ENCODE results near the gene TMEM62.

Gene TMEM62

GRCh38 chr15:43093026-43093425, 40.4 kb upstream of the TMEM62 start:
- H2BK5ac ChIP-seq (ENCODE audit: low read depth, low read length, poor library complexity, severe bottlenecking) = no peak overlapping the region
- no peak overlapping the region for H2AK5ac ChIP-seq (ENCODE audit: low read length, severe bottlenecking)
- H3K23ac ChIP-seq (ENCODE audit: low read length in 2 of 2) = no peak overlapping the region
- DNase-seq = peak; percentile 90
- H2BK120ac ChIP-seq (ENCODE audit: low read depth, low read length) = no peak overlapping the region
- no peak overlapping the region for H2AFZ ChIP-seq (ENCODE audit: low read depth, low read length)
- peaks cover 0 to 19% of the 10 kb centered on the region in 2 experiments for H3K36me3 ChIP-seq (ENCODE audit: control insufficient read depth in 1 of 2, insufficient read depth in 2 of 2, low read depth in 1 of 2, low read length in 2 of 2)
- no peak overlapping the region for H3K14ac ChIP-seq (ENCODE audit: low read length in 2 of 2)
- peak overlapping the region; percentile 59 for H3K9ac ChIP-seq (ENCODE audit: low read length)
- no peak overlapping the region for H4K91ac ChIP-seq (ENCODE audit: low read length)
- H3K79me1 ChIP-seq (replicated peaks; ENCODE audit: low read length, poor library complexity, severe bottlenecking) = peaks cover 5% of the 10 kb centered on the region
- peaks cover 7% of the 10 kb centered on the region for H3K4me1 ChIP-seq (ENCODE audit: control insufficient read depth, insufficient read depth, low read depth, low read length)
- no peak overlapping the region for H3K4me2 ChIP-seq (ENCODE audit: low read length, poor library complexity, severe bottlenecking)
- no peak overlapping the region for H3K27ac ChIP-seq (ENCODE audit: low read length, poor library complexity, severe bottlenecking)
- WGBS = no CpG with 5 or more reads among the region's 1 CpG
- no peaks in the 10 kb centered on the region for H3K27me3 ChIP-seq (ENCODE audit: control insufficient read depth in 1 of 2, insufficient read depth in 1 of 2, low read length in 2 of 2)
- H4K8ac ChIP-seq (ENCODE audit: low read length) = no peak overlapping the region
- H3K4ac ChIP-seq (ENCODE audit: low read depth in 1 of 2, low read length in 2 of 2) = no peak overlapping the region
- no peaks in the 10 kb centered on the region for H3K9me3 ChIP-seq (ENCODE audit: control insufficient read depth, low read length)
- H3K4me3 ChIP-seq (ENCODE audit: insufficient read depth in 1 of 2, low read depth in 1 of 2, low read length in 2 of 2) = no peak overlapping the region
- H3K18ac ChIP-seq (ENCODE audit: low read depth in 1 of 2, low read length in 2 of 2) = no peak overlapping the region
- no peak overlapping the region for H2BK12ac ChIP-seq (ENCODE audit: low read length in 2 of 2)
- H2BK15ac ChIP-seq (ENCODE audit: low read depth, poor library complexity, severe bottlenecking) = no peak overlapping the region

- H3K27me3 ChIP-seq (ENCODE audit: control insufficient read depth in 1 of 2, insufficient read depth in 1 of 2, low read length in 2 of 2) = no peaks in the 10 kb centered on the region
These were observed 38.9 kb upstream of the TMEM62 start for GRCh38 chr15:43094416-43095030.

GRCh38 chr15:43095243-43095642, 38.1 kb upstream of the TMEM62 start:
- H3K4me1 ChIP-seq (ENCODE audit: control insufficient read depth, insufficient read depth, low read depth, low read length) = peaks cover 7% of the 10 kb centered on the region
- H2AK5ac ChIP-seq (ENCODE audit: low read length, severe bottlenecking) = no peak overlapping the region
- no peak overlapping the region for H4K8ac ChIP-seq (ENCODE audit: low read length)
- no peak overlapping the region for H2BK5ac ChIP-seq (ENCODE audit: low read depth, low read length, poor library complexity, severe bottlenecking)
- H3K4me2 ChIP-seq (ENCODE audit: low read length, poor library complexity, severe bottlenecking) = no peak overlapping the region
- no peak overlapping the region for H3K18ac ChIP-seq (ENCODE audit: low read depth in 1 of 2, low read length in 2 of 2)
- H3K9me3 ChIP-seq (ENCODE audit: control insufficient read depth, low read length) = no peaks in the 10 kb centered on the region
- peaks cover 6% of the 10 kb centered on the region for H3K79me1 ChIP-seq (replicated peaks; ENCODE audit: low read length, poor library complexity, severe bottlenecking)
- H2BK12ac ChIP-seq (ENCODE audit: low read length in 2 of 2) = no peak overlapping the region
- H3K9ac ChIP-seq (ENCODE audit: low read length) = no peak overlapping the region
- no peak overlapping the region for H2AFZ ChIP-seq (ENCODE audit: low read depth, low read length)
- H3K27me3 ChIP-seq (ENCODE audit: control insufficient read depth in 1 of 2, insufficient read depth in 1 of 2, low read length in 2 of 2) = no peaks in the 10 kb centered on the region
- H2BK120ac ChIP-seq (ENCODE audit: low read depth, low read length) = no peak overlapping the region
- H3K27ac ChIP-seq (ENCODE audit: low read length, poor library complexity, severe bottlenecking) = no peak overlapping the region
- DNase-seq = peak; percentile 63
- no peak overlapping the region for H3K4me3 ChIP-seq (ENCODE audit: insufficient read depth in 1 of 2, low read depth in 1 of 2, low read length in 2 of 2)
- H4K91ac ChIP-seq (ENCODE audit: low read length) = no peak overlapping the region
- H3K23ac ChIP-seq (ENCODE audit: low read length in 2 of 2) = no peak overlapping the region
- H3K36me3 ChIP-seq (ENCODE audit: control insufficient read depth in 1 of 2, insufficient read depth in 2 of 2, low read depth in 1 of 2, low read length in 2 of 2) = peaks cover 0 to 28% of the 10 kb centered on the region in 2 experiments
- no peak overlapping the region for H3K4ac ChIP-seq (ENCODE audit: low read depth in 1 of 2, low read length in 2 of 2)
- H3K14ac ChIP-seq (ENCODE audit: low read length in 2 of 2) = no peak overlapping the region
- no peak overlapping the region for H2BK15ac ChIP-seq (ENCODE audit: low read depth, poor library complexity, severe bottlenecking)
- no CpG with 5 or more reads among the region's 1 CpG for WGBS

More at GRCh38 chr15:43094416-43095030, 38.9 kb upstream of the TMEM62 start:
- H3K14ac ChIP-seq (ENCODE audit: low read length in 2 of 2) = no peak overlapping the region
- no peak overlapping the region for H3K23ac ChIP-seq (ENCODE audit: low read length in 2 of 2)
- H3K27ac ChIP-seq (ENCODE audit: low read length, poor library complexity, severe bottlenecking) = no peak overlapping the region
- no peak overlapping the region for H3K9ac ChIP-seq (ENCODE audit: low read length)
- H3K9me3 ChIP-seq (ENCODE audit: control insufficient read depth, low read length) = no peaks in the 10 kb centered on the region
- H2AK5ac ChIP-seq (ENCODE audit: low read length, severe bottlenecking) = no peak overlapping the region
- 50% methylated on average over 1 of the region's 1 CpG for WGBS
- peaks cover 4% of the 10 kb centered on the region for H3K79me1 ChIP-seq (replicated peaks; ENCODE audit: low read length, poor library complexity, severe bottlenecking)
- H4K8ac ChIP-seq (ENCODE audit: low read length) = no peak overlapping the region
- peaks cover 7% of the 10 kb centered on the region for H3K4me1 ChIP-seq (ENCODE audit: control insufficient read depth, insufficient read depth, low read depth, low read length)
- H4K91ac ChIP-seq (ENCODE audit: low read length) = no peak overlapping the region
- H2BK12ac ChIP-seq (ENCODE audit: low read length in 2 of 2) = no peak overlapping the region
- H3K18ac ChIP-seq (ENCODE audit: low read depth in 1 of 2, low read length in 2 of 2) = no peak overlapping the region
- no peak overlapping the region for H3K4me2 ChIP-seq (ENCODE audit: low read length, poor library complexity, severe bottlenecking)
- H3K36me3 ChIP-seq (ENCODE audit: control insufficient read depth in 1 of 2, insufficient read depth in 2 of 2, low read depth in 1 of 2, low read length in 2 of 2) = peaks cover 0 to 22% of the 10 kb centered on the region in 2 experiments
- no peak overlapping the region for H2AFZ ChIP-seq (ENCODE audit: low read depth, low read length)
- no peak overlapping the region for H3K4me3 ChIP-seq (ENCODE audit: insufficient read depth in 1 of 2, low read depth in 1 of 2, low read length in 2 of 2)
- no peak for DNase-seq
- no peak overlapping the region for H2BK120ac ChIP-seq (ENCODE audit: low read depth, low read length)
- H2BK15ac ChIP-seq (ENCODE audit: low read depth, poor library complexity, severe bottlenecking) = no peak overlapping the region
- no peak overlapping the region for H2BK5ac ChIP-seq (ENCODE audit: low read depth, low read length, poor library complexity, severe bottlenecking)
- H3K4ac ChIP-seq (ENCODE audit: low read depth in 1 of 2, low read length in 2 of 2) = no peak overlapping the region

GRCh38 chr15:43095708-43096347, 37.6 kb upstream of the TMEM62 start:
- no peak overlapping the region for H2BK120ac ChIP-seq (ENCODE audit: low read depth, low read length)
- H3K36me3 ChIP-seq (ENCODE audit: control insufficient read depth in 1 of 2, insufficient read depth in 2 of 2, low read depth in 1 of 2, low read length in 2 of 2) = peaks cover 0 to 31% of the 10 kb centered on the region in 2 experiments
- no peak overlapping the region for H3K27ac ChIP-seq (ENCODE audit: low read length, poor library complexity, severe bottlenecking)
- H2BK15ac ChIP-seq (ENCODE audit: low read depth, poor library complexity, severe bottlenecking) = no peak overlapping the region
- H2AK5ac ChIP-seq (ENCODE audit: low read length, severe bottlenecking) = no peak overlapping the region
- no peak overlapping the region for H3K4ac ChIP-seq (ENCODE audit: low read depth in 1 of 2, low read length in 2 of 2)
- H3K9ac ChIP-seq (ENCODE audit: low read length) = no peak overlapping the region
- H2BK5ac ChIP-seq (ENCODE audit: low read depth, low read length, poor library complexity, severe bottlenecking) = no peak overlapping the region
- 96% methylated on average over 6 of the region's 8 CpGs for WGBS
- H3K4me3 ChIP-seq (ENCODE audit: insufficient read depth in 1 of 2, low read depth in 1 of 2, low read length in 2 of 2) = no peak overlapping the region
- H3K18ac ChIP-seq (ENCODE audit: low read depth in 1 of 2, low read length in 2 of 2) = no peak overlapping the region
- H4K8ac ChIP-seq (ENCODE audit: low read length) = no peak overlapping the region
- H4K91ac ChIP-seq (ENCODE audit: low read length) = no peak overlapping the region
- no peak overlapping the region for H3K23ac ChIP-seq (ENCODE audit: low read length in 2 of 2)
- H3K14ac ChIP-seq (ENCODE audit: low read length in 2 of 2) = no peak overlapping the region
- peaks cover 6% of the 10 kb centered on the region for H3K79me1 ChIP-seq (replicated peaks; ENCODE audit: low read length, poor library complexity, severe bottlenecking)
- H2AFZ ChIP-seq (ENCODE audit: low read depth, low read length) = no peak overlapping the region
- DNase-seq = peak; percentile 47
- H2BK12ac ChIP-seq (ENCODE audit: low read length in 2 of 2) = no peak overlapping the region
- no peaks in the 10 kb centered on the region for H3K27me3 ChIP-seq (ENCODE audit: control insufficient read depth in 1 of 2, insufficient read depth in 1 of 2, low read length in 2 of 2)
- H3K4me1 ChIP-seq (ENCODE audit: control insufficient read depth, insufficient read depth, low read depth, low read length) = peaks cover 7% of the 10 kb centered on the region
- H3K9me3 ChIP-seq (ENCODE audit: control insufficient read depth, low read length) = no peaks in the 10 kb centered on the region
- H3K4me2 ChIP-seq (ENCODE audit: low read length, poor library complexity, severe bottlenecking) = no peak overlapping the region

Data from mesenchymal stem cell (in vitro differentiated cells and primary cell).